WTC11 (cell line): Measurements from ENCODE around the gene HS2ST1.

Source experiments
- CTCF ChIP-seq: fragments of 200-600 bp; IDR thresholded peaks from 2 replicates; pipeline ENCODE4 v1.8.0; 2022; ENCODE audit warnings: antibody characterized with exemption
- ESRRA ChIP-seq: sonication (generic); formaldehyde crosslinking; IDR thresholded peaks from 2 replicates; pipeline ENCODE4 v1.8.1; 2022; ENCODE audit warnings: mild to moderate bottlenecking, missing genetic modification reagents, borderline replicate concordance
- MAX ChIP-seq: sonication (generic); formaldehyde crosslinking; IDR thresholded peaks from 2 replicates; pipeline ENCODE4 v1.8.0; 2022; ENCODE audit warnings: mild to moderate bottlenecking, missing genetic modification reagents
- NFE2L1 ChIP-seq: sonication (generic); formaldehyde crosslinking; IDR thresholded peaks from 2 replicates; pipeline ENCODE4 v1.8.1; 2023; ENCODE audit warnings: missing genetic modification reagents
- NR3C1 ChIP-seq: sonication (generic); formaldehyde crosslinking; conservative IDR thresholded peaks from 2 replicates; pipeline ENCODE4 v1.8.1; 2023; ENCODE audit warnings: low read depth, mild to moderate bottlenecking, missing genetic modification reagents
- SOX15 ChIP-seq: fragments of 250-450 bp; sonication (Bioruptor Pico); IDR thresholded peaks from 2 replicates; pipeline ENCODE4 v1.9.0; 2021; ENCODE audit warnings: mild to moderate bottlenecking
- STAT6 ChIP-seq: sonication (generic); formaldehyde crosslinking; conservative IDR thresholded peaks from 2 replicates; pipeline ENCODE4 v1.8.1; 2023; ENCODE audit warnings: mild to moderate bottlenecking, low read depth, missing genetic modification reagents, moderate library complexity
- ZBTB43 ChIP-seq: sonication (generic); formaldehyde crosslinking; IDR thresholded peaks from 2 replicates; pipeline ENCODE4 v1.8.1; 2023; ENCODE audit warnings: mild to moderate bottlenecking, missing genetic modification reagents
- ZNF317 ChIP-seq: sonication (generic); formaldehyde crosslinking; IDR thresholded peaks from 2 replicates; pipeline ENCODE4 v1.8.1; 2023; ENCODE audit warnings: low read depth, mild to moderate bottlenecking, moderate library complexity, missing genetic modification reagents, borderline replicate concordance

- TF ChIP-seq CTCF (no peak), ESRRA (CRISPR knock-in tag) (no peak), NR3C1 (no peak), SOX15 (CRISPR knock-in tag) (no peak), MAX (no peak), STAT6 (no peak), ZNF317 (CRISPR knock-in tag) (no peak), ZBTB43 (CRISPR knock-in tag) (no peak), NFE2L1 (CRISPR knock-in tag) (no peak)
Measured at GRCh38 chr1:86988835-86989234, 74.4 kb downstream of the HS2ST1 start.
